Thoracic aorta (tissue), 2 donors: ENCODE measurements around the gene S100Z. TPM values are rescaled to one million over a fixed set of nuclear protein-coding genes. Genes with fewer than 3 reads are reported as not detected.

Experiments used
- ATAC-seq: fragments of 150-250 bp; one replicate; pipeline ENCODE4 v1.8.0; 2017; ENCODE audit warnings: low read depth; ENCODE audit not compliant: insufficient number of reproducible peaks, low FRiP score
- DNase-seq: peaks from one replicate; pipeline ENCODE4 v3.0.0-alpha.2; 2020; ENCODE audit warnings: low spot score
- H3K27ac ChIP-seq, 2 donors: fragments of 200-600 bp; sonication (generic); 1 replicate in 1 of 2; 2 replicates in 1 of 2; pipeline ENCODE4 v1.5.1; 2016; ENCODE audit warnings: mild to moderate bottlenecking in 2 of 2, moderate library complexity in 2 of 2
- H3K27me3 ChIP-seq: fragments of 200-600 bp; sonication (generic); replicated peaks from 2 replicates; pipeline ENCODE4 v1.6.0; 2016; ENCODE audit warnings: mild to moderate bottlenecking; ENCODE audit not compliant: insufficient read depth
- H3K36me3 ChIP-seq: fragments of 200-600 bp; sonication (generic); one replicate; pipeline ENCODE4 v1.5.1; 2016
- H3K4me1 ChIP-seq, 2 donors: fragments of 200-600 bp; sonication (generic); 1 replicate in 1 of 2; 2 replicates in 1 of 2; pipeline versions ENCODE4 v1.5.1 to v1.6.0; 2016; ENCODE audit warnings: low read depth in 2 of 2, mild to moderate bottlenecking in 1 of 2; ENCODE audit not compliant: control insufficient read depth in 1 of 2
- H3K4me3 ChIP-seq: fragments of 200-600 bp; sonication (generic); 2 replicates; pipeline ENCODE4 v1.5.1; 2016; ENCODE audit warnings: mild to moderate bottlenecking
- H3K9me3 ChIP-seq: fragments of 200-600 bp; sonication (generic); 2 replicates; pipeline ENCODE4 v1.5.1; 2016
- total RNA-seq, 2 donors: library from RNA; depleted of rRNA; stranded (reverse); fragments of >200 nt; gene quantifications; one replicate each; pipeline versions ENCODE4 v1.1.0 to v1.2.3, GENCODE V29; 2016
- TF ChIP-seq, protein P1 (sequence below): fragments of 200-600 bp; sonication (generic); IDR thresholded peaks from one replicate; pipeline ENCODE4 v1.5.1; 2019; ENCODE audit warnings: antibody characterized with exemption

Gene S100Z
- total RNA-seq, 2 donors from 2014 or later: not detected

GRCh38 chr5:76953551-76954382 lies 104.0 kb downstream of the S100Z start:
- Histone ChIP-seq H3K9me3 (no peaks in the 10 kb centered on the region), H3K4me3 (peak overlapping the region; percentile 52), H3K27me3 (no peaks in the 10 kb centered on the region), H3K4me1 (no peaks in the 10 kb centered on the region), H3K27ac (no peak overlapping the region), H3K36me3 (no peaks in the 10 kb centered on the region)
- DNase-seq: no peak
- TF ChIP-seq, protein P1, sequence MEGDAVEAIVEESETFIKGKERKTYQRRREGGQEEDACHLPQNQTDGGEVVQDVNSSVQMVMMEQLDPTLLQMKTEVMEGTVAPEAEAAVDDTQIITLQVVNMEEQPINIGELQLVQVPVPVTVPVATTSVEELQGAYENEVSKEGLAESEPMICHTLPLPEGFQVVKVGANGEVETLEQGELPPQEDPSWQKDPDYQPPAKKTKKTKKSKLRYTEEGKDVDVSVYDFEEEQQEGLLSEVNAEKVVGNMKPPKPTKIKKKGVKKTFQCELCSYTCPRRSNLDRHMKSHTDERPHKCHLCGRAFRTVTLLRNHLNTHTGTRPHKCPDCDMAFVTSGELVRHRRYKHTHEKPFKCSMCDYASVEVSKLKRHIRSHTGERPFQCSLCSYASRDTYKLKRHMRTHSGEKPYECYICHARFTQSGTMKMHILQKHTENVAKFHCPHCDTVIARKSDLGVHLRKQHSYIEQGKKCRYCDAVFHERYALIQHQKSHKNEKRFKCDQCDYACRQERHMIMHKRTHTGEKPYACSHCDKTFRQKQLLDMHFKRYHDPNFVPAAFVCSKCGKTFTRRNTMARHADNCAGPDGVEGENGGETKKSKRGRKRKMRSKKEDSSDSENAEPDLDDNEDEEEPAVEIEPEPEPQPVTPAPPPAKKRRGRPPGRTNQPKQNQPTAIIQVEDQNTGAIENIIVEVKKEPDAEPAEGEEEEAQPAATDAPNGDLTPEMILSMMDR: no peak
- no peak for ATAC-seq

DNA sequence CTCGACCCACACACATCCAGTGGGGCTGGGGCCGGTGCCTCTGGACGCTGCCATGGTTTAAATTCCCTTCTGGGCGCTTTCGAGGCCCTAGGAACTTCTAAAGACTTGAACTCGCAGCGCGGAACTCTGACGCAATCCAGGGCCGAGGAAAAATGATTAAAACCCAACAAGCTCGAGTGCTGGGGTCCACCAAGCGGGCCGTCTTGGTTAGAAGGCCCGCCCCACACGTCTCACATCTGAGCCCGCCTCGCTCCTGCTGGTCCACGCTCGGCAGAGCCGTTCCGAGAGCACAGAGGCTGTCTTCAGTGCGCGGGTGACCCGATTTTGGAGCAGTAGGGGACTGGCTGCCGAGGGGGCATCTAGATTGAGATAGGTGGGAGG lies 104.6 kb downstream of the S100Z start:
- H3K9me3 ChIP-seq: no peaks in the 10 kb centered on the region
- H3K4me3 ChIP-seq: peak overlapping the region; percentile 52
- TF ChIP-seq, protein P1: no peak
- H3K4me1 ChIP-seq: no peaks in the 10 kb centered on the region
- H3K27me3 ChIP-seq: no peaks in the 10 kb centered on the region
- H3K36me3 ChIP-seq: no peaks in the 10 kb centered on the region
- H3K27ac ChIP-seq: no peak overlapping the region
- DNase-seq (no peak), ATAC-seq (no peak)

- no peak for ATAC-seq
- H3K4me1 ChIP-seq: no peaks in the 10 kb centered on the region
- no peaks in the 10 kb centered on the region for H3K9me3 ChIP-seq
- no peak overlapping the region for H3K27ac ChIP-seq
- DNase-seq: no peak
- TF ChIP-seq, protein P1: no peak
- no peaks in the 10 kb centered on the region for H3K36me3 ChIP-seq
- no peak overlapping the region for H3K4me3 ChIP-seq
- H3K27me3 ChIP-seq: no peaks in the 10 kb centered on the region
Observed at GRCh38 chr5:76956033-76956432, 106.2 kb downstream of the S100Z start.

DNA sequence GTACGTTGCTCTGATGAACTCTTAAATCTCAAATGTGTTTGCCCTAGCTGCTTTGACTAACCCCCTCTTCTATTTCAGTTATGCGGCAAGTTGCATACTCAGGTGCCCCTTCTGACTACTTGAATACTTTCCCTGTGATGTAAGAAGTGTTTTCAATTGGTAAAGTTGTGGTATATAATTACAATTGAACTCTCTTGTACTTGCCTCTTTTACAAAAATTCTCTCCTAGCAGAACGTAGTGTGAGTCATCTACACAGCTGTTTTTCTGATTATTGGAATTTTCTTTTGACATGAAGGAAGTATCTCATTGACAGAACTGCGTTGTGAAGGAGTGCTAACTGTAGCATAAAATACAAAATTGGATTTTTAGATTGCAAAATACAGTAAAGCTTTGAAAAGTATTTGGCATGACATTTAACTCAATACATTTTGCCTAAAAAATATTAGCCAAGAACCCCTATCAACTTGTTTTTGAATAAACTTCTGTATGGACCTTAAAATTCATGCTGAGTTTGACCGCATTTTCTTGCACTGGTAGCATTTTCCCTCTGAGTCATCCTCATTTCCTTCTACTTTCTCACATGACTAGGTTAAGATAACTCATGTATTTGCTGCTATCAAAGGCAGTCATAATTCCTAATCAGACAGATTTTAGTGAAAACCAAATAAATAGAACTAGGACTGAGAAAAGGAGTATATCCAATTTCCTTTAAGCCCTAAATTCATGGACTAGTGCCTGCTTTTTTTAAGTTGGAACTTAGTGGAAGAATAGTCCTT lies 109.4 kb downstream of the S100Z start:
- Histone ChIP-seq H3K4me3 (no peak overlapping the region), H3K4me1 (no peaks in the 10 kb centered on the region), H3K27ac (no peak overlapping the region), H3K9me3 (no peaks in the 10 kb centered on the region), H3K36me3 (no peaks in the 10 kb centered on the region), H3K27me3 (no peaks in the 10 kb centered on the region)
- DNase-seq (no peak), ATAC-seq (no peak)
- TF ChIP-seq, protein P1: no peak

DNA sequence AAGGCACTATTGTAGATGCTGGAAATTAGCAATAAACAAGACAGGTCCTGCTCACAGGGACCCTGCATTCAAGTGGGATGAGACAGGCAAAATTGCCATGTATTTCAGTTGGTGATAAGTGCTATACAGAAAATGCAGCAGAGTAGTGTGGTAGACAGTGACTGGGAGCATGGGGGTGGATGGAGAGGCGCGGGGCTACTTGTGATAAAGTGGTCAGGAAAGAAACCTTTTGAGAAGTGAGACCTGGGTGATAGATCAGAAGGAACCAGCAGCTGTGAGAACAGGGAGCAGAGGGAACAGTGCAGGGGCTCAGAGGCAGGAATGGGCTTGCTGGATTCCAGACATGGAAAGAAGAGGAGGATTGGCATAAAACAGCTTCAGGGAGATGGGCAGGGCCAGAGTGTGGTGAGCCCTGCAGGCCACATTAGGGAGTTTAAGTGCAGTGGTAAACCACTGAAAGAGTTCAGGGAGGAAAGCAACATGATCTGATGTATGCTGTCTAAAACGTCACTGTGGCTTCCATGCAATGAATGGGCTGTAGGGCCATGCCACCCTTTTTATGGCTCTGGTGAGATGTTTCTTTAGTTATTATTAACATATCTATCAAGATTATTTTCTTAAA lies 110.3 kb downstream of the S100Z start:
- TF ChIP-seq, protein P1: no peak
- no peak overlapping the region for H3K27ac ChIP-seq
- no peaks in the 10 kb centered on the region for H3K27me3 ChIP-seq
- no peak overlapping the region for H3K4me3 ChIP-seq
- H3K9me3 ChIP-seq: no peaks in the 10 kb centered on the region
- no peaks in the 10 kb centered on the region for H3K36me3 ChIP-seq
- ATAC-seq (no peak), DNase-seq (no peak)
- H3K4me1 ChIP-seq: no peaks in the 10 kb centered on the region
